WI38 (cell line): Measurements from ENCODE around the gene TAS2R8.

Experiments
- H3K4me3 ChIP-seq: 2 replicates; pipeline ENCODE4 v1.5.1; 2011; ENCODE audit warnings: low read depth, mild to moderate bottlenecking, control low read depth, low read length
- TF ChIP-seq, protein P1 (sequence below): IDR thresholded peaks from 2 replicates; pipeline ENCODE4 v1.5.1; 2012; ENCODE audit warnings: low read depth, mild to moderate bottlenecking, control low read depth, low read length

Gene TAS2R8, protein sequence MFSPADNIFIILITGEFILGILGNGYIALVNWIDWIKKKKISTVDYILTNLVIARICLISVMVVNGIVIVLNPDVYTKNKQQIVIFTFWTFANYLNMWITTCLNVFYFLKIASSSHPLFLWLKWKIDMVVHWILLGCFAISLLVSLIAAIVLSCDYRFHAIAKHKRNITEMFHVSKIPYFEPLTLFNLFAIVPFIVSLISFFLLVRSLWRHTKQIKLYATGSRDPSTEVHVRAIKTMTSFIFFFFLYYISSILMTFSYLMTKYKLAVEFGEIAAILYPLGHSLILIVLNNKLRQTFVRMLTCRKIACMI

DNA sequence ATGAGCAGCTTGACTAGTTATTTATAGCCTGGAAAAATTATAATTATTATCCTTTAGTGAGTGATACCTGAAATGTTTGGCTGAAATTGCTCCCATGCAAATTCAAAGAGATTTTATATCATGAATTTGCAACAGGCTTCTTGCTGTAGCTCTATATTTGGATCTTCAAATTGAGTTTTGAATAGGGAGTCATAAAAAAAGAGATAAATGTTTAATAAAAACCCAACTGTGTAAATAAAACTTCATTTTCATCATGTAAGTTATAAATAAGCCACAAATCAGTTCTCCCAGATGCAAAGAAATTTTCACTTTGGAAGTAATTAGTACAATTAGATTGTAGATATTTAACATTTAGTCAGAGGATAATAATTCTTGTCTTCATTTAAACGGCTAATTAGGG, at the start of gene TAS2R8:
TSS of gene TAS2R8 (minus strand) at position 101 of the 400 bp plus-strand sequence. CDS start 306 bp downstream, outside the sequence.
- H3K4me3 ChIP-seq = no peak within 1 kb of the TSS
- TF ChIP-seq, protein P1, sequence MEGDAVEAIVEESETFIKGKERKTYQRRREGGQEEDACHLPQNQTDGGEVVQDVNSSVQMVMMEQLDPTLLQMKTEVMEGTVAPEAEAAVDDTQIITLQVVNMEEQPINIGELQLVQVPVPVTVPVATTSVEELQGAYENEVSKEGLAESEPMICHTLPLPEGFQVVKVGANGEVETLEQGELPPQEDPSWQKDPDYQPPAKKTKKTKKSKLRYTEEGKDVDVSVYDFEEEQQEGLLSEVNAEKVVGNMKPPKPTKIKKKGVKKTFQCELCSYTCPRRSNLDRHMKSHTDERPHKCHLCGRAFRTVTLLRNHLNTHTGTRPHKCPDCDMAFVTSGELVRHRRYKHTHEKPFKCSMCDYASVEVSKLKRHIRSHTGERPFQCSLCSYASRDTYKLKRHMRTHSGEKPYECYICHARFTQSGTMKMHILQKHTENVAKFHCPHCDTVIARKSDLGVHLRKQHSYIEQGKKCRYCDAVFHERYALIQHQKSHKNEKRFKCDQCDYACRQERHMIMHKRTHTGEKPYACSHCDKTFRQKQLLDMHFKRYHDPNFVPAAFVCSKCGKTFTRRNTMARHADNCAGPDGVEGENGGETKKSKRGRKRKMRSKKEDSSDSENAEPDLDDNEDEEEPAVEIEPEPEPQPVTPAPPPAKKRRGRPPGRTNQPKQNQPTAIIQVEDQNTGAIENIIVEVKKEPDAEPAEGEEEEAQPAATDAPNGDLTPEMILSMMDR = no peak

DNA sequence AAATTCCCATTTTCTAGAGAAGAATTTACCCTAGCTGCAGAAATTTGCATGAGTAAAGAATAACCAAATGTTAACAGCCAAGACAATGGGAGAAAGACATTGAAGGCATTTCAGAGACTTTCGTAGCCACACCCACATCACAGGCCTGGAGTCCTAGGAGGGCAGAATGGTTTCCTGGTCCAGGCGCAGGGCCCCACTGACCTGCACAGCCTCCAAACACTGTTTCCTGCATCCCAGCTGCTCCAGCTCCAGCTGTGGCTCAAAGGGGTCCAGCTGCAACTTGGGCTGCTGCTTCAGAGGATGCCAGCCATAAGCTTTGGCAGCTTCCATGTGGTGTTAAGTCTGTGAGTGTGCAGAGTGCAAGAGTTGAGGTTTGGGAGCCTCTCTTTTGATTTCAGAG, 48.7 kb upstream of the TAS2R8 start:
- no peak overlapping the region for H3K4me3 ChIP-seq
- TF ChIP-seq, protein P1 = no peak

DNA sequence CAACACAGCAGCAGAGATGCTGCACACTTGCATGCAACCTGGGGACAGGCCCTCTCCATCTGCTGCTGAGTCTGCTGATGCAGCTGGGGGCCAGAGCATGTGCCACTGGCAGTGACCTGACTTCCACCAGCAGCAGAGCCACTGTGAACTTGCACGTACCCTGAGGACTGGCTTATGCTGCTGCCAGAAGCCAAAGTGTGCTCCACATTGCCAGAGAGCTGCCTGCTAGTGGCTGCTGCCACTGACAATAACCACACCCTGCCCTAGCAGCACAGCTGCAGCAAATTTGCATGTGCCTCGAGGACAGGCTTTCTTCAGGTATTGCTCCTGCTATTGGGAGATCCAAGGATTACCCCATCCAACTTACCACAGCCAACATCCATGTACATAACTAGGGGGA, 46.7 kb upstream of the TAS2R8 start:
- no peak overlapping the region for H3K4me3 ChIP-seq
- TF ChIP-seq, protein P1 = no peak

DNA sequence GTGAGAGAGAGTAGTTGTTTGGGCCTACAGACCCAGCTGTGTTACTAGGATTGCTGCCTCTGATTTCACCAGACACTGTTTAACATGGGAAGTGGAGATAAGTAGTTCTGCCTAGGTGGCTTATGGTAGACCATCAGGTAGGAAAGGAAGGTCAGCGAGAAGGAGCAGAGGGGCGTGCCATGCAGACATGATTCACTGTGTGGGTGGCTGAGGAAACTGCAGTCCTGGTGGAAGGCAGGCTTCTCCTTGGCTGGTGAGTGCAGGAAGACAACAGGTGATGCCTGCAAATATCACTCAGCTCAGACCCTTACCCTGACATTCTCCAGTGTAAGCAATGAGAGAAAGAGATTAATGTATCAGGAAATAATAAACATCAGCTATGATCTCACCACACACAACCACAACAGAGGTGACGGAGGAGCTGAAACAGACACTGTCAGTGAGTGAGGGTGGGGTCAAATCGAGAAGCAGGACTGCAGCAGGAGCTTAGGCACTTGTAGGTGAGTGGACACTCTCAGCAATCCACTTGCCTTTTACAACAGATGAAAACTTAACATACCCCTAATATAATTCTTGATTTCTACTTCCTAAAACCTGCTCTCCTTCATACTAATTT, 44.3 kb upstream of the TAS2R8 start:
- TF ChIP-seq, protein P1 = no peak
- H3K4me3 ChIP-seq = no peak overlapping the region

DNA sequence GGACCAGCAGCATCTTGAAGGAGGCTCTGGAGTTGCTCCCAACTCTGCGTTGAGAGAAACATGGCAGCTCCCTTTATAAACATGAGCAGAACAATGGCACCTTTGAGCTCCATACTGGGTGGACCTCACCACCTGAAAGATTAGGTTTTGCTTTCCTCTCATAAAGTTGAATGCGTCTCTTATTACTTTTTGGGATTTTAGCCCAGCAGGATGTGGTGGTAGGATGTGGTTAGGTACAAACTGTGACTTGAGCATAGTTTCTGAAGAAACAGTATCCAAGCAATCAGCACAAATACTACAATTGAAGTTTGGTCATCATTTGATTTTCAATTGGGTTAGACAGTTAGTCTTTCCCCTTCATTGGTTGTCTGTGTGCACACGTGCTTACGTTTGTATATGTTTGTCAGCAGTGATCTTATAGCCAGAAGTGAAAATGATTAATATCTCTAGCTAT, 42.4 kb upstream of the TAS2R8 start, which contains the start of gene PRR4:
TSS of gene PRR4 (minus strand) at position 51 of the 454 bp plus-strand sequence. CDS start at position 13, 38 bp downstream.
- H3K4me3 ChIP-seq = no peak within 1 kb of the TSS
- TF ChIP-seq, protein P1 = no peak

DNA sequence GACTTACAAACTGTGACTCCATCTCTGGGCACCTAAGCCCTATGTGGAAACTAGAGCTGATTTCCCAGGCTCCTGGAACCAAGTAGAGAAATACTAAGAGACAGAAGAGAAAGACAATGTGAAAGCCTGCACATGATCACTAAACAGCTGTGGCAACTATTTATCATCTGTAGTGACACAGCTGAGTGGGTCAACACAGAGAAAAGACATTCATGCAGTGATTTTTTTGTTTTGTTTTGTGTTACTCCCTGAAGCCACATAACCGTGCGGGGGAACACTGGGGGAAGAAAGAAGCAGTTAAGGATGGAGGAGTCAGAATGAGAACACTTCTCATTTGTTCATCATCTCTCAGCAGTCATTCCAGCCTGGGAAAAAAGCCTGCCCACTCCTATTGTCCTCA, 40.7 kb upstream of the TAS2R8 start:
- TF ChIP-seq, protein P1 = no peak
- no peak overlapping the region for H3K4me3 ChIP-seq

DNA sequence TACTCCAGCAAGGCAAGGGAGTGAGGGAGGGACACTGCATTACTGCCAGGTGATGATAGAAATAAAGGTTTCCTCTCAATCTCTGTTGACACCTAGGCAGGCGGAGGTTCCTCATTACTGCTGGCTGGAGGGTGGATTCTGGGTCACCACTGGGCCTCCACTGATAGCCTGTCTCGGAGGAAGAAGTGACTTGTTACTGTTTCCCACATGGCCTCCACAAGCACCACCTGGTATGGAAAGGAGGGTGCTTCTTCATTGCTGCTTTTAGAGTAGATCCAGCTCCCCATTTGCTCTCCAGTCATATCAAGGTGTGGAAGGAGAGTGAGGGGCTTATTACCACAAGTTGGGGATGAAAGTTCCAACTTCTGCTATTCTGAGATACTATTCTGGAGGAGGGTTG, 35.8 kb upstream of the TAS2R8 start:
- TF ChIP-seq, protein P1 = no peak
- no peak overlapping the region for H3K4me3 ChIP-seq
